ENCODE measurements around the gene SRC. TPM values are rescaled to one million over a fixed set of nuclear protein-coding genes. Genes with fewer than 3 reads are reported as not detected.

The SRC gene
- total RNA-seq, 1 experiment from 2014 or later: 197 TPM

GRCh38 chr20:37401930-37402675 is 56.2 kb downstream of the SRC start:
- Mint-ChIP-seq H3K36me3 (ENCODE audit: insufficient read depth, unreplicated experiment) (peaks cover 88% of the 10 kb centered on the region), H3K4me1 (ENCODE audit: low read depth, unreplicated experiment) (peaks cover 14% of the 10 kb centered on the region), H3K27me3 (ENCODE audit: insufficient read depth, unreplicated experiment) (no peaks in the 10 kb centered on the region), H3K9me3 (ENCODE audit: unreplicated experiment) (no peaks in the 10 kb centered on the region), H3K4me3 (ENCODE audit: unreplicated experiment) (no peak overlapping the region), H3K27ac (ENCODE audit: unreplicated experiment) (no peak overlapping the region)
- Histone ChIP-seq H3K9me3 (no peaks in the 10 kb centered on the region), H3K27me3 (replicated peaks; ENCODE audit: control insufficient read depth, insufficient read depth, low read length) (no peaks in the 10 kb centered on the region), H3K4me1 (peaks cover 16% of the 10 kb centered on the region), H3K4me3 (ENCODE audit: low read depth, low read length) (no peak overlapping the region), H3K36me3 (ENCODE audit: control insufficient read depth, insufficient read depth, low read length) (peaks cover 17% of the 10 kb centered on the region; the same call in 1 of the 2 replicates)
- DNase-seq: no peak
- TF ChIP-seq CTCF (IDR thresholded peaks at IDR 0.05; ENCODE audit: insufficient read depth in 1 of 2, low read depth in 1 of 2, low read length in 1 of 2, severe bottlenecking in 1 of 2, unreplicated experiment in 1 of 2): no peak
- ChIA-PET CTCF (no interaction called here), POLR2A (no interaction called here)
- intact Hi-C loops (cut with micrococcal nuclease; ENCODE audit: unreplicated experiment): no loop called here
- no TSS peak for BruUV-seq (replicated peaks)

GRCh38 chr20:37403107-37404033 is 57.4 kb downstream of the SRC start:
- no peaks in the 10 kb centered on the region for H3K27me3 ChIP-seq (replicated peaks; ENCODE audit: control insufficient read depth, insufficient read depth, low read length)
- ChIA-PET CTCF (interaction anchor here (0.6 kb wide), 1 partner anchor 132 kb away, joined by 3 read pairs; no protein-coding TSS in a partner anchor), POLR2A (no interaction called here)
- no peak for DNase-seq
- Mint-ChIP-seq H3K27ac (ENCODE audit: unreplicated experiment) (no peak overlapping the region), H3K9me3 (ENCODE audit: unreplicated experiment) (no peaks in the 10 kb centered on the region), H3K27me3 (ENCODE audit: insufficient read depth, unreplicated experiment) (peaks cover 4% of the 10 kb centered on the region), H3K36me3 (ENCODE audit: insufficient read depth, unreplicated experiment) (peaks cover 86% of the 10 kb centered on the region), H3K4me3 (ENCODE audit: unreplicated experiment) (no peak overlapping the region), H3K4me1 (ENCODE audit: low read depth, unreplicated experiment) (peaks cover 21% of the 10 kb centered on the region)
- no peak for TF ChIP-seq CTCF (IDR thresholded peaks at IDR 0.05; ENCODE audit: insufficient read depth in 1 of 2, low read depth in 1 of 2, low read length in 1 of 2, severe bottlenecking in 1 of 2, unreplicated experiment in 1 of 2)
- intact Hi-C loops (cut with micrococcal nuclease; ENCODE audit: unreplicated experiment): no loop called here
- peaks cover 16% of the 10 kb centered on the region for H3K4me1 ChIP-seq
- no TSS peak for BruUV-seq (replicated peaks)
- H3K9me3 ChIP-seq: no peaks in the 10 kb centered on the region
- H3K36me3 ChIP-seq (ENCODE audit: control insufficient read depth, insufficient read depth, low read length): peaks cover 15% of the 10 kb centered on the region; the same call in 1 of the 2 replicates
- no peak overlapping the region for H3K4me3 ChIP-seq (ENCODE audit: low read depth, low read length)

GRCh38 chr20:37404461-37404890 is 58.5 kb downstream of the SRC start:
- H3K36me3 ChIP-seq (ENCODE audit: control insufficient read depth, insufficient read depth, low read length): peaks cover 12% of the 10 kb centered on the region; the same call in 1 of the 2 replicates
- no TSS peak for BruUV-seq (replicated peaks)
- H3K4me1 ChIP-seq: peaks cover 10% of the 10 kb centered on the region
- H3K27me3 ChIP-seq (replicated peaks; ENCODE audit: control insufficient read depth, insufficient read depth, low read length): no peaks in the 10 kb centered on the region
- Mint-ChIP-seq H3K4me1 (ENCODE audit: low read depth, unreplicated experiment) (peaks cover 28% of the 10 kb centered on the region), H3K36me3 (ENCODE audit: insufficient read depth, unreplicated experiment) (peaks cover 77% of the 10 kb centered on the region), H3K27ac (ENCODE audit: unreplicated experiment) (no peak overlapping the region), H3K9me3 (ENCODE audit: unreplicated experiment) (no peaks in the 10 kb centered on the region), H3K4me3 (ENCODE audit: unreplicated experiment) (no peak overlapping the region), H3K27me3 (ENCODE audit: insufficient read depth, unreplicated experiment) (peaks cover 15% of the 10 kb centered on the region)
- no peak overlapping the region for H3K4me3 ChIP-seq (ENCODE audit: low read depth, low read length)
- ChIA-PET POLR2A (no interaction called here), CTCF (interaction anchor here (0.9 kb wide), 1 partner anchor 8 kb away, joined by 3 read pairs; no protein-coding TSS in a partner anchor)
- no peak for DNase-seq
- H3K9me3 ChIP-seq: no peaks in the 10 kb centered on the region
- no peak for TF ChIP-seq CTCF (IDR thresholded peaks at IDR 0.05; ENCODE audit: insufficient read depth in 1 of 2, low read depth in 1 of 2, low read length in 1 of 2, severe bottlenecking in 1 of 2, unreplicated experiment in 1 of 2)
- intact Hi-C loops (cut with micrococcal nuclease; ENCODE audit: unreplicated experiment): no loop called here

Data from Caco-2 (cell line).